Endothelial cell of umbilical vein (primary cell): Measurements from ENCODE around the gene SLC9A9. TPM values are rescaled to one million over a fixed set of nuclear protein-coding genes. Genes with fewer than 3 reads are reported as not detected.

Experiments used
- BruUV-seq: library from RNA; stranded (reverse); fragments of 400-500 nt; replicated peaks from 2 replicates; lab custom pipeline; 2021; lab: Mats Ljungman, UMichigan
- CTCF ChIA-PET: fragments of 300-600, 350-600 bp; sonication (Branson Sonifier 250); formaldehyde crosslinking; loops from one replicate; lab custom pipeline; 2021; ENCODE audit warnings: antibody characterized with exemption, inconsistent platforms; lab: Charles Lee
- POLR2A ChIA-PET: fragments of 300-600, 350-600 bp; sonication (Branson Sonifier 250); formaldehyde crosslinking; loops from one replicate; lab custom pipeline; 2021; ENCODE audit warnings: antibody characterized with exemption, inconsistent platforms; lab: Charles Lee
- DNase-seq: peaks from one replicate; pipeline ENCODE4 v3.0.0-alpha.2; 2011; ENCODE audit warnings: low read depth, low spot score
- FAIRE-seq: peaks from 2 replicates; lab custom pipeline; 2011; peaks lifted over from hg19 to GRCh38; lab: Jason Lieb, UNC
- H2AFZ ChIP-seq: 2 replicates; pipeline ENCODE4 v1.6.0; 2012; ENCODE audit warnings: low read depth, low read length, control low read depth, inconsistent platforms
- H3K27ac ChIP-seq: 2 replicates; pipeline ENCODE4 v1.5.1; 2011; ENCODE audit warnings: low read depth, mild to moderate bottlenecking, control low read depth, low read length, moderate library complexity; ENCODE audit not compliant: insufficient read depth
- H3K27me3 ChIP-seq, 2 experiments: 2 replicates each; pipeline versions ENCODE4 v1.6.0 to v1.6.1; 2011; ENCODE audit warnings: low read length in 2 of 2, mixed read lengths in 1 of 2; ENCODE audit not compliant: control insufficient read depth in 2 of 2, insufficient read depth in 2 of 2
- H3K36me3 ChIP-seq, 2 experiments: 2 replicates in 1 of 2; 3 replicates in 1 of 2; pipeline ENCODE4 v1.5.1; 2011; ENCODE audit warnings: low read length in 2 of 2, mild to moderate bottlenecking in 1 of 2, moderate library complexity in 1 of 2; ENCODE audit not compliant: control insufficient read depth in 2 of 2, insufficient read depth in 2 of 2; ENCODE audit errors: extremely low read depth in 1 of 2
- H3K4me1 ChIP-seq: 3 replicates; pipeline ENCODE4 v1.5.1; 2011; ENCODE audit warnings: mild to moderate bottlenecking, low read length; ENCODE audit not compliant: control insufficient read depth, insufficient read depth; ENCODE audit errors: extremely low read depth
- H3K4me2 ChIP-seq: 2 replicates; pipeline ENCODE4 v1.6.1; 2011; ENCODE audit warnings: low read length, control low read depth, mixed read lengths; ENCODE audit not compliant: insufficient read depth
- H3K4me3 ChIP-seq, 3 experiments: fragments of 200-600 bp in 1 of 3; sonication (generic), shearing (Covaris generic) in 1 of 3; replicated peaks in 1 of 3; 2 replicates each; pipeline ENCODE4 v1.5.1; 2011 to 2016; ENCODE audit warnings: control low read depth in 3 of 3, low read length in 3 of 3, mild to moderate bottlenecking in 2 of 3, inconsistent platforms in 1 of 3, low read depth in 1 of 3, moderate library complexity in 1 of 3; ENCODE audit not compliant: insufficient read depth in 1 of 3
- H3K79me2 ChIP-seq: 2 replicates; pipeline ENCODE4 v1.6.0; 2012; ENCODE audit warnings: low read length, inconsistent platforms; ENCODE audit not compliant: control insufficient read depth, insufficient read depth
- H3K9ac ChIP-seq: replicated peaks from 2 replicates; pipeline ENCODE3; 2011; ENCODE audit warnings: low read length, control low read depth; ENCODE audit not compliant: insufficient read depth; ENCODE audit errors: extremely low read depth
- H3K9me1 ChIP-seq: replicated peaks from 3 replicates; pipeline ENCODE4 v1.6.0; 2011; ENCODE audit warnings: mild to moderate bottlenecking, low read length; ENCODE audit not compliant: control insufficient read depth, insufficient read depth; ENCODE audit errors: extremely low read depth
- H3K9me3 ChIP-seq: replicated peaks from 2 replicates; pipeline ENCODE4 v1.5.1; 2012; ENCODE audit warnings: low read length, inconsistent platforms; ENCODE audit not compliant: control insufficient read depth, insufficient read depth
- H4K20me1 ChIP-seq: replicated peaks from 2 replicates; pipeline ENCODE3; 2011; ENCODE audit warnings: mild to moderate bottlenecking, low read length; ENCODE audit not compliant: control insufficient read depth, insufficient read depth; ENCODE audit errors: extremely low read depth
- EZH2 ChIP-seq: IDR thresholded peaks from 2 replicates; pipeline ENCODE4 v1.6.1; 2012; ENCODE audit warnings: borderline replicate concordance, low read depth, mild to moderate bottlenecking, moderate library complexity, low read length, inconsistent platforms; ENCODE audit not compliant: severe bottlenecking
- FOS ChIP-seq: IDR thresholded peaks from 2 replicates; pipeline ENCODE4 v1.6.1; 2011; ENCODE audit warnings: mild to moderate bottlenecking, low read length, moderate library complexity, borderline replicate concordance; ENCODE audit not compliant: insufficient read depth
- GATA2 ChIP-seq: IDR thresholded peaks from 2 replicates; pipeline ENCODE4 v1.7.0; 2011; ENCODE audit warnings: low read depth, mild to moderate bottlenecking, moderate library complexity, mixed read lengths, low read length; ENCODE audit not compliant: insufficient read length, insufficient read depth
- JUN ChIP-seq: IDR thresholded peaks from 2 replicates; pipeline ENCODE4 v1.6.1; 2011; ENCODE audit warnings: borderline replicate concordance, low read depth; ENCODE audit not compliant: insufficient read length, insufficient read depth
- MAX ChIP-seq: IDR thresholded peaks from 2 replicates; pipeline ENCODE4 v1.6.1; 2011; ENCODE audit not compliant: insufficient read depth, insufficient read length
- MYC ChIP-seq: IDR thresholded peaks from one replicate; pipeline ENCODE4 v1.6.1; 2011; ENCODE audit warnings: mild to moderate bottlenecking, low read depth, low read length
- POLR2A ChIP-seq: IDR thresholded peaks from 2 replicates; pipeline ENCODE4 v1.6.1; 2012; ENCODE audit warnings: low read depth, mild to moderate bottlenecking, control low read depth, low read length
- POLR2AphosphoS5 ChIP-seq: IDR thresholded peaks from 2 replicates; pipeline ENCODE4 v1.6.1; 2012; ENCODE audit warnings: low read depth, mild to moderate bottlenecking, control low read depth, low read length, moderate library complexity; ENCODE audit not compliant: insufficient read depth
- dilution Hi-C: fragments of 300-500 bp; cut with MboI; formaldehyde crosslinking; loops from one replicate; pipeline ENCODE4 v1.15.0; 2019; ENCODE audit warnings: low sequenced_read_pairs; ENCODE audit not compliant: extremely low pct_ligation_motif_present
- intact Hi-C: fragments of 100-400 bp; cut with micrococcal nuclease; formaldehyde crosslinking; loops from one replicate; pipeline ENCODE4 v1.10.0; 2022
- polyA plus RNA-seq, 4 experiments: library from polyadenylated mRNA; depleted of rRNA in 3 of 4; stranded (reverse) in 3 of 4; unstranded in 1 of 4; fragments of >200 nt; gene quantifications; 2 replicates each; pipeline versions ENCODE4 v1.2.1 to v1.2.3, GENCODE V29; 2011 to 2012; ENCODE audit warnings: missing spikeins in 1 of 4
- total RNA-seq: library from RNA; stranded (reverse); gene quantifications from 2 replicates; pipeline ENCODE4 v1.2.3, GENCODE V29; 2021
- TF ChIP-seq, protein P1 (sequence below), 2 donors: IDR thresholded peaks; 1 replicate in 1 of 2; 2 replicates in 1 of 2; pipeline ENCODE4 v1.5.1; 2011; ENCODE audit warnings: low read length in 2 of 2, mild to moderate bottlenecking in 2 of 2, moderate library complexity in 2 of 2, control low read depth in 1 of 2, inconsistent platforms in 1 of 2, low read depth in 1 of 2; ENCODE audit not compliant: insufficient read depth in 1 of 2; ENCODE audit errors: extremely low read depth in 1 of 2

Gene SLC9A9
- total and polyA plus RNA-seq, 2 donors (not counting 3 experiments of a cell fraction or from before 2014, with no cell fraction given) = 1.5 to 1.8 TPM

DNA sequence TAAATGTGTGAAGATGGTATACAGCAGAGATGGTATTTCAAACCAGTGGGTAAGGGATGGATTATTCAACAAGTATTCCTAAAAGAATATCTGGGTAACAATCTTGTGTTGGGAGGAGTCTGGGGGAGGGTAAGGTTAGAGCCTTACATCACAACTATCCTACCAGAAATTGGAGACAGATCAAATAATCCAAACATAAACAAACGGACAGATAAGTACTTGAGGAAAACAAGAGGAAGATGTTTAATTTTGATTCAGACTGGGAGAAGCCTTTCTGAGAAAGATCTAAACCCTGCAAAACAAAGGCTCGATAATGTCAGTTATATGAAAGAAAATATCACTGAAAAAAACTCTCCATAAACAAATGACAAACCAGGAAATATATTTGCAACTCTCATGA is 77.9 kb downstream of the SLC9A9 start:
- Histone ChIP-seq H3K4me1 (no peaks in the 10 kb centered on the region), H4K20me1 (no peaks in the 10 kb centered on the region), H3K79me2 (no peaks in the 10 kb centered on the region), H3K4me2 (no peak overlapping the region), H3K9me3 (no peaks in the 10 kb centered on the region), H2AFZ (no peak overlapping the region), H3K36me3 (no peaks in the 10 kb centered on the region), H3K9ac (no peak overlapping the region), H3K27me3 (no peaks in the 10 kb centered on the region), H3K27ac (no peak overlapping the region), H3K4me3 (no peak overlapping the region), H3K9me1 (no peaks in the 10 kb centered on the region)
- ChIA-PET POLR2A (no interaction called here), CTCF (no interaction called here)
- no peak for FAIRE-seq
- no TSS peak for BruUV-seq
- intact Hi-C loops (no loop called here), dilution Hi-C loops (no loop called here)
- no peak for DNase-seq
- no peak for TF ChIP-seq MAX
- TF ChIP-seq POLR2AphosphoS5 = no peak
- TF ChIP-seq FOS = no peak
- TF ChIP-seq, protein P1, sequence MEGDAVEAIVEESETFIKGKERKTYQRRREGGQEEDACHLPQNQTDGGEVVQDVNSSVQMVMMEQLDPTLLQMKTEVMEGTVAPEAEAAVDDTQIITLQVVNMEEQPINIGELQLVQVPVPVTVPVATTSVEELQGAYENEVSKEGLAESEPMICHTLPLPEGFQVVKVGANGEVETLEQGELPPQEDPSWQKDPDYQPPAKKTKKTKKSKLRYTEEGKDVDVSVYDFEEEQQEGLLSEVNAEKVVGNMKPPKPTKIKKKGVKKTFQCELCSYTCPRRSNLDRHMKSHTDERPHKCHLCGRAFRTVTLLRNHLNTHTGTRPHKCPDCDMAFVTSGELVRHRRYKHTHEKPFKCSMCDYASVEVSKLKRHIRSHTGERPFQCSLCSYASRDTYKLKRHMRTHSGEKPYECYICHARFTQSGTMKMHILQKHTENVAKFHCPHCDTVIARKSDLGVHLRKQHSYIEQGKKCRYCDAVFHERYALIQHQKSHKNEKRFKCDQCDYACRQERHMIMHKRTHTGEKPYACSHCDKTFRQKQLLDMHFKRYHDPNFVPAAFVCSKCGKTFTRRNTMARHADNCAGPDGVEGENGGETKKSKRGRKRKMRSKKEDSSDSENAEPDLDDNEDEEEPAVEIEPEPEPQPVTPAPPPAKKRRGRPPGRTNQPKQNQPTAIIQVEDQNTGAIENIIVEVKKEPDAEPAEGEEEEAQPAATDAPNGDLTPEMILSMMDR (IDR thresholded peaks at IDR 0.05; ENCODE audit: extremely low read depth in 1 of 2, insufficient read depth in 1 of 2, low read depth in 1 of 2, low read length in 2 of 2) = no peak
- no peak for TF ChIP-seq JUN
- TF ChIP-seq POLR2A = no peak
- TF ChIP-seq GATA2 = no peak
- TF ChIP-seq EZH2 = no peak
- no peak for TF ChIP-seq MYC
